A673 (cell line): Measurements from ENCODE around the gene FBXL13. TPM values are rescaled to one million over a fixed set of nuclear protein-coding genes. Genes with fewer than 3 reads are reported as not detected.

ENCODE experiments used
- BruUV-seq: library from RNA; stranded (reverse); fragments of 400-500 nt; replicated peaks from 2 replicates; lab custom pipeline; 2021; lab: Mats Ljungman, UMichigan
- CTCF ChIA-PET: fragments of 300-600 bp; sonication (Branson Sonifier 250); formaldehyde crosslinking; loops from one replicate; lab custom pipeline; 2022; ENCODE audit warnings: antibody characterized with exemption; lab: Charles Lee
- POLR2A ChIA-PET: fragments of 300-600 bp; sonication (Branson Sonifier 250); formaldehyde crosslinking; loops from one replicate; lab custom pipeline; 2022; ENCODE audit warnings: antibody characterized with exemption; ENCODE audit not compliant: low non-redundant PET; lab: Charles Lee
- DNase-seq: peaks from one replicate; pipeline ENCODE4 v3.0.0-alpha.2; 2015; ENCODE audit warnings: low spot score
- H3K27ac ChIP-seq: fragments of 200-600 bp; sonication (generic); 2 replicates; pipeline ENCODE4 v1.5.1; 2016; ENCODE audit warnings: mixed run types, low read depth, mild to moderate bottlenecking, mixed read lengths, antibody characterized with exemption, low read length; ENCODE audit not compliant: poor library complexity, severe bottlenecking
- H3K27me3 ChIP-seq: fragments of 200-600 bp; sonication (generic); replicated peaks from 2 replicates; pipeline ENCODE4 v1.6.1; 2017; ENCODE audit warnings: mixed run types, low read depth, mild to moderate bottlenecking, mixed read lengths, antibody characterized with exemption, low read length; ENCODE audit not compliant: insufficient read depth, poor library complexity
- H3K36me3 ChIP-seq: fragments of 200-600 bp; sonication (generic); 2 replicates; pipeline ENCODE4 v1.6.1; 2016; ENCODE audit warnings: mixed run types, mild to moderate bottlenecking, mixed read lengths, antibody characterized with exemption, low read length; ENCODE audit not compliant: insufficient read depth, poor library complexity, severe bottlenecking
- H3K4me1 ChIP-seq: fragments of 200-600 bp; sonication (generic); 2 replicates; pipeline ENCODE4 v1.6.1; 2017; ENCODE audit warnings: mixed run types, mild to moderate bottlenecking, mixed read lengths, antibody characterized with exemption, low read length; ENCODE audit not compliant: insufficient read depth, poor library complexity, severe bottlenecking
- H3K4me3 ChIP-seq: fragments of 200-600 bp; sonication (generic); 2 replicates; pipeline ENCODE4 v1.5.1; 2016; ENCODE audit warnings: low read depth, mixed run types, mild to moderate bottlenecking, mixed read lengths, low read length; ENCODE audit not compliant: poor library complexity, severe bottlenecking
- H3K9me3 ChIP-seq: fragments of 200-600 bp; sonication (generic); 2 replicates; pipeline ENCODE4 v1.6.1; 2016; ENCODE audit warnings: mixed run types, low read depth, mild to moderate bottlenecking, mixed read lengths, antibody characterized with exemption, low read length; ENCODE audit not compliant: poor library complexity, severe bottlenecking
- CTCF ChIP-seq: fragments of 300-800, 200-600 bp; sonication (generic); conservative IDR thresholded peaks from 2 replicates; pipeline ENCODE4 v1.5.1; 2017; ENCODE audit warnings: low read depth, mild to moderate bottlenecking, antibody characterized with exemption, low read length, moderate library complexity, mixed read lengths
- EZH2 ChIP-seq: fragments of 200-600 bp; sonication (generic); IDR thresholded peaks from 2 replicates; pipeline ENCODE4 v1.6.1; 2017; ENCODE audit warnings: borderline replicate concordance, low read depth, mild to moderate bottlenecking, mixed read lengths, antibody characterized with exemption, low read length; ENCODE audit not compliant: poor library complexity, severe bottlenecking
- intact Hi-C: fragments of 100-400 bp; cut with micrococcal nuclease; formaldehyde crosslinking; loops from one replicate; pipeline ENCODE4 v1.10.0; 2022; ENCODE audit not compliant: unreplicated experiment
- total RNA-seq: library from RNA; stranded (reverse); gene quantifications from 2 replicates; pipeline ENCODE4 v1.2.3, GENCODE V29; 2021

Gene FBXL13
- total RNA-seq, 1 experiment from 2014 or later = 0.37 TPM

- no TSS peak for BruUV-seq
- intact Hi-C loops = no loop called here
- H3K9me3 ChIP-seq = no peaks in the 10 kb centered on the region
- no peak overlapping the region for H3K27ac ChIP-seq
- TF ChIP-seq CTCF (no peak), EZH2 (no peak)
- H3K4me3 ChIP-seq = no peak overlapping the region
- no peaks in the 10 kb centered on the region for H3K27me3 ChIP-seq
- DNase-seq = no peak
- ChIA-PET CTCF (no interaction called here), POLR2A (no interaction called here)
- H3K4me1 ChIP-seq = peaks cover 22% of the 10 kb centered on the region
- no peaks in the 10 kb centered on the region for H3K36me3 ChIP-seq
Measured at GRCh38 chr7:102994567-102994966, 80.0 kb downstream of the FBXL13 start.

- H3K4me1 ChIP-seq = peaks cover 22% of the 10 kb centered on the region
- intact Hi-C loops = no loop called here
- no TSS peak for BruUV-seq
- no peak for TF ChIP-seq EZH2
- TF ChIP-seq CTCF = no peak
- H3K9me3 ChIP-seq = no peaks in the 10 kb centered on the region
- no peak overlapping the region for H3K27ac ChIP-seq
- H3K36me3 ChIP-seq = no peaks in the 10 kb centered on the region
- H3K27me3 ChIP-seq = no peaks in the 10 kb centered on the region
- CTCF ChIA-PET = no interaction called here
- POLR2A ChIA-PET = no interaction called here
- no peak overlapping the region for H3K4me3 ChIP-seq
- no peak for DNase-seq
Measured at GRCh38 chr7:102993718-102994029, 80.9 kb downstream of the FBXL13 start.

GRCh38 chr7:102992938-102993717, 81.5 kb downstream of the FBXL13 start:
- Histone ChIP-seq H3K36me3 (no peaks in the 10 kb centered on the region), H3K9me3 (no peaks in the 10 kb centered on the region), H3K27me3 (no peaks in the 10 kb centered on the region), H3K4me1 (peaks cover 22% of the 10 kb centered on the region), H3K27ac (no peak overlapping the region), H3K4me3 (no peak overlapping the region)
- ChIA-PET CTCF (interaction anchor here (0.5 kb wide), 1 partner anchor 69 kb away, joined by 10 read pairs; no protein-coding TSS in a partner anchor), POLR2A (no interaction called here)
- BruUV-seq = no TSS peak
- TF ChIP-seq EZH2 (no peak), CTCF (no peak)
- DNase-seq = no peak
- intact Hi-C loops = no loop called here
